Esophagus squamous epithelium (tissue), 4 donors: ENCODE measurements around the gene MESP1.

Experiments used
- CTCF ChIP-seq, 6 experiments: fragments of 450-650 bp in 4 of 6; fragments of 200-600 bp in 2 of 6; sonication (generic) in 2 of 6; IDR thresholded peaks; one replicate each; pipeline ENCODE4 v1.5.1; 2016 to 2019; ENCODE audit warnings: antibody characterized with exemption in 6 of 6, mild to moderate bottlenecking in 4 of 6, moderate library complexity in 4 of 6
- POLR2A ChIP-seq, 4 donors: fragments of 450-650 bp; IDR thresholded peaks; one replicate each; pipeline ENCODE4 v1.6.1; 2017; ENCODE audit warnings: antibody characterized with exemption in 4 of 4, mild to moderate bottlenecking in 4 of 4, moderate library complexity in 3 of 4

- TF ChIP-seq CTCF (IDR thresholded peaks at IDR 0.05) (no peak), POLR2A (IDR thresholded peaks at IDR 0.05) (no peak)
Observed at GRCh38 chr15:89784686-89784960, 33.6 kb upstream of the MESP1 start.
